ENCODE data around the gene MAEA. TPM values are rescaled to one million over a fixed set of nuclear protein-coding genes. Genes with fewer than 3 reads are reported as not detected.

Gene MAEA
- total and polyA plus RNA-seq, 9 of the 15 experiments (the other 6 are each of a cell fraction or from before 2014, with no cell fraction given): 2.1 to 86.5 (median 45.0) TPM

DNA sequence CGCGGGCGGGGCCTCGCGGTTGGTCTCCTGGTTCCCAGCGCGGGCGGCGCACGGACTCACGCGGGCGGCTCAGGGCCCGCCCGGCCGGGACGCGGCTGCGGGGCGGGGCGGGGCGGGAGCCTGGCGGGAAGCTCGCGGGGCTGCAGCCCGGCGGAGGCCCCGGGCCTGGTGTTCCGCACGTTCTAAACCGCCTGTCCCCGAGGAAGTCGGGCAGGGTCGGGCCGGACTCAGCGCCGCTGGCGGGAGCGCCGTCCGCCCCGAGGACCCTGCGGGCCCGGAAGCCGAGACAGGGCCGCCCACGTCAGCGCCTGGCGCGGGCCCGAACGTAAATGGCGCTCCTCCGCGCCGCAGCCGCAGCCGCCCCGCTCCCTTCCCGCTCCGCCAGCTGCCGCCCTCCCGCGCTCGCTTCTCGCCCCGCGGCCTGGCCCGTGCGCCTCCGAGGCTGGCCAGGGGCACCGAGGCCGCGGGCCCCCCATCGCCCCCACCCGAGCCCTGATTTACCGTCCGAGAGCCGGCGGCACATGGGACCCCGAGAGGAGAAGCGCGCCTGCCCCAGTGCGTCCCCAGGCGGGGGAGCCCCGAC, 40.5 kb upstream of the MAEA start (continued):
- TF ChIP-seq ZNF592 (IDR thresholded peaks at IDR 0.05) (peak; percentile 68; the same call in 1 of the 2 replicates), STAG1 (CRISPR knock-in tag; IDR thresholded peaks at IDR 0.05; ENCODE audit: borderline replicate concordance) (no peak), STAT5B (CRISPR knock-in tag; IDR thresholded peaks at IDR 0.05) (no peak), TCFL5 (CRISPR knock-in tag; conservative IDR thresholded peaks at IDR 0.05) (no peak), PREB (CRISPR knock-in tag; IDR thresholded peaks at IDR 0.05) (no peak), ZNF212 (CRISPR knock-in tag; IDR thresholded peaks at IDR 0.05) (no peak), NFIX (CRISPR knock-in tag; IDR thresholded peaks at IDR 0.05; ENCODE audit: low read depth) (no peak), PRMT5 (CRISPR knock-in tag; IDR thresholded peaks at IDR 0.05) (no peak), RBM15 (IDR thresholded peaks at IDR 0.05; ENCODE audit: insufficient read depth, low read length) (no peak), TFAM (CRISPR knock-in tag; conservative IDR thresholded peaks at IDR 0.05) (no peak), L3MBTL2 (IDR thresholded peaks at IDR 0.05) (peak; percentile 92), ATF6 (CRISPR knock-in tag; IDR thresholded peaks at IDR 0.05) (no peak), E2F5 (CRISPR knock-in tag; IDR thresholded peaks at IDR 0.05) (no peak), SAFB (IDR thresholded peaks at IDR 0.05; ENCODE audit: borderline replicate concordance, low read depth, low read length) (no peak), CREB3L1 (IDR thresholded peaks at IDR 0.05; ENCODE audit: borderline replicate concordance, low read depth) (peak; percentile 91), ZNF316 (IDR thresholded peaks at IDR 0.05) (no peak), XRCC5 (IDR thresholded peaks at IDR 0.05; ENCODE audit: low read depth, low read length) (no peak)
- TF ChIP-seq, protein P1, sequence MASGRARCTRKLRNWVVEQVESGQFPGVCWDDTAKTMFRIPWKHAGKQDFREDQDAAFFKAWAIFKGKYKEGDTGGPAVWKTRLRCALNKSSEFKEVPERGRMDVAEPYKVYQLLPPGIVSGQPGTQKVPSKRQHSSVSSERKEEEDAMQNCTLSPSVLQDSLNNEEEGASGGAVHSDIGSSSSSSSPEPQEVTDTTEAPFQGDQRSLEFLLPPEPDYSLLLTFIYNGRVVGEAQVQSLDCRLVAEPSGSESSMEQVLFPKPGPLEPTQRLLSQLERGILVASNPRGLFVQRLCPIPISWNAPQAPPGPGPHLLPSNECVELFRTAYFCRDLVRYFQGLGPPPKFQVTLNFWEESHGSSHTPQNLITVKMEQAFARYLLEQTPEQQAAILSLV (tag; IDR thresholded peaks at IDR 0.05): no peak
